ENCODE measurements around the gene RAB8B.
A peak's percentile ranks its signal among the peaks of the same experiment; 100 is the strongest.

Gene RAB8B

DNA sequence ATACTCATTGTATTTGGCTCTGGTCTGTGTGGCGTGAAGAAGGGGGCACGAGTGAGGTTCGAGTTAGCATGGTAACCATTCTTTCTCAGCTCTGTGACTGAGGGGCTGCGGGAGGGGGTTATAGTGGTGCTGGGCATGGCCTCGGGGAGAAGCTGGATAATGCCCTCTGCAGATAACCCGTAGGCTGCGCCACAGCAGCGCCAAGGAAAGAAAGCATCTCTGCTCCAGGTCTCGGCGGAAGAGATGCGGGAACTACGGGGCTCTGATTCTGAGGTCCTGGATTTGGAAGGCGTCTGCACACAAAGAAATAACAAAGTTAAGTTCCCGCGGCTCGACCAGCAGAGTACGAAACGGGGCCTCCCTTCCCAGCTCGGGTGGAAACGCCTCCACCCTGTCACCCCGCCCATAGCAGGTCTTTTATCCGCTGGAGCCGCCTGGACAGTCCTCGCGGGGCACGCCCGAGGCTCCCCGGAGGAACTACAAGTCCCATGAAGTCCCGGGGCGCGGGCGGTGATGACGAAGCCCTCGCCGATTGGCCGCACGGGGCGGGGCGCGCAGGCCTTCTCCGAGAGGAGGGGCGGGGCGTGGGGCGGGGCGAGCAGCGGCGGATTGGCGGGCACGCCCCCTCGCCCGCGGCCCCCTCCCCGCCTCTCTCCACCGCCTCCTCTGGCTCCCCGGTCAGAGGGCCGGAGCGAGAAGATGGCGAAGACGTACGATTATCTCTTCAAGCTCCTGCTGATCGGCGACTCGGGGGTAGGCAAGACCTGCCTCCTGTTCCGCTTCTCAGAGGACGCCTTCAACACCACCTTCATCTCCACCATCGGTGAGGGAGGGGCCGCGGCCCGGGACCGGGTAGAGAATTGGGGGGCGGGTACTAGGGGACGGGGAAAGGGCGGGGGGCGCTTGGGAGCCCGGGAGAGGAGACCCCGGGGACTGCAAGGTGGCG lies at the start of gene RAB8B:
RAB8B (plus strand) TSS at position 681 of the 946 bp plus-strand sequence; CDS start at position 700, 19 bp downstream.
- peak; percentile 87 to 98 (median 97) for DNase-seq

DNA sequence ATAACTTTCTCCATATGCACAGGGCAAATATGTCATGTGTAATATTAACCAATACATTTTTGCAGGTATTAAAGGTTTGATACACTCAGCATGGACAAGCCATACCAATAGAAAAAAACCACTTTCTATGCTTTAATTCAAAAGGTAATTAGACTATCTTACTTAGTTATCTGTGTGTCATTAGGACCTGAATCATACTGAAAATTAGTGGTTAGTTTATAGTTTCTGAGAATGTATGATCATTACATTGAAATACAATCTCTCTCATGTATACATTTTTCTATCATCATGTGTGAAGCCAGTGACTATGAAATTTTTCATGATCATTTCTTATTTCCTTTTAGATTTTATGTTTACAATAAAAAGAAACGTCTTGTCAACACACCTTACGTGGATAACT lies 48.5 kb upstream of the RAB8B start:
- DNase-seq, result no peak

DNA sequence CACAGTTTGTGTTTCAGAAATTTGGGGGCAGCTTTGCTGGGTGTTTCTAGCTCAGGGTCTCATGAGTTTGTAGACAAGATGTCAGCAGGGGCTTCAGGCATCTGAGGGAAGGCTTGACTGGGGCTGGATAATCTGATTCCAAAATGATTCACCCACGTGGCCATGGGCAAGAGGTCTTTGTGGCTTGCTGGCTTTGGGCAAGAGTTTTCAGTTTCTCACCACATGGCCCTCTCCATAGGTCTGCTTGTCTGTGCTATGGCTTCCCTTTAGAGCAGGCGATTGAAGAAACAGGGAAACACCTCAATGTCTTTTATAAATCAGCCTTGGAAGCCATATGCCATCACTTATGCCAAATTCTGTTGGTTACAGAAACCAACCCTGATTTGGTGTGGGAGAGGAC lies 44.0 kb upstream of the RAB8B start:
- no peak for DNase-seq

DNA sequence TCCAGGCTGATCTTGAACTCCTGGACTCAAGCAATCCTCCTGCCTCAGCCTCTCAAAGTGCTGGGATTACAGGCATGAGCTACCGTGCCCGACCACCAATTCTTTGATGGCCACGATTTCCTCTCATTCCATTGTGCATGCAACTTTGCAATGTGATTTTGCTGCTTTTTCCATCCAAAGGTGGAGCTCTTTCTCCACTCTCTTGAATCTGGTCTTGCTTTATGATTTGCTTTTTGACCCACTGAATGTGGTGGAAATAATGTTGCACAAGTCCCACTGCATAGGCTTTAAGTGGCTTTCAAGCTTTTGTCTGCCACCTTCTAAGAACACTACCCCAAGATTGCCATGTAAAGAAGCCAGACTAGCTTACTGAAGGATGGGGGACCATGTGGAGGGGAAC lies 42.7 kb upstream of the RAB8B start:
- no peak for DNase-seq

DNA sequence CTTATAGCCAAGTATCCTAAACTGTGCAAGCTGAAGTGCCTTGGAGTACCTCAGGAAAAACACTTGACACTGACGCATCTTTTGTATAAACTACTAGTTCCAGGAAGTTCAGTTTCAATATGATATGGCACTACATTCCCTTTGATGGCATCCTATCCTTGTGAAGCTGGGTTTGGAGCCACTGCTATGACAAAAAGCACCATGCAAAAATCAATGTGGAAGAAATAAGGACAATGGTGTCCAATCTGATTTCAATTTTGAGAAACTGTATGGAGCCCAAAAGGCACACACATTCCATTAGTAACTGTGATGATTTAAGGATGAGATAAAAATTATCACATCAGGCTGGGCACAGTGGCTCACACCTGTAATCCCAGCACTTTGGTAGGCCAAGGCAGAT lies 37.7 kb upstream of the RAB8B start:
- no peak for DNase-seq

GRCh38 chr15:63155486-63155885 lies 33.9 kb upstream of the RAB8B start:
- no peak for DNase-seq

- DNase-seq, result no peak
Measured at GRCh38 chr15:63156086-63156710, 33.2 kb upstream of the RAB8B start.

DNA sequence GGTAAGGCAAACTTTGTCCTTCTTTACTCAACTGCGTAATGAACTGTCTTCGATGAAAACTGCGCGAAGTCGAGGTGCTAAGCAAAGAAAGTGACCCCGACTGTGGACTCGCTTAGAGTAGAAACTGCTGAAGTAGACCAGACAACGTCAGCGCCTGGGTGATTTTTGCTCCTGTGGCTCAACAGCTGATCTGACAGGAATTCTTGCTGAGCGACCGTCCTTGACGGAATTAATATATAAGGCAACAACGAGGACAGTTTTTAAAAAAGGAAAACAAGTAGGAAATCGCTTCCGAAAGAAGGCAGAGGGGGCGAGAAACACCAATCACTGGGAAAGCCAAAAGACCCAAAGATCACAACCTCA lies 32.7 kb upstream of the RAB8B start:
- DNase-seq, result peak in 1 of 3 experiments; percentile 62

DNA sequence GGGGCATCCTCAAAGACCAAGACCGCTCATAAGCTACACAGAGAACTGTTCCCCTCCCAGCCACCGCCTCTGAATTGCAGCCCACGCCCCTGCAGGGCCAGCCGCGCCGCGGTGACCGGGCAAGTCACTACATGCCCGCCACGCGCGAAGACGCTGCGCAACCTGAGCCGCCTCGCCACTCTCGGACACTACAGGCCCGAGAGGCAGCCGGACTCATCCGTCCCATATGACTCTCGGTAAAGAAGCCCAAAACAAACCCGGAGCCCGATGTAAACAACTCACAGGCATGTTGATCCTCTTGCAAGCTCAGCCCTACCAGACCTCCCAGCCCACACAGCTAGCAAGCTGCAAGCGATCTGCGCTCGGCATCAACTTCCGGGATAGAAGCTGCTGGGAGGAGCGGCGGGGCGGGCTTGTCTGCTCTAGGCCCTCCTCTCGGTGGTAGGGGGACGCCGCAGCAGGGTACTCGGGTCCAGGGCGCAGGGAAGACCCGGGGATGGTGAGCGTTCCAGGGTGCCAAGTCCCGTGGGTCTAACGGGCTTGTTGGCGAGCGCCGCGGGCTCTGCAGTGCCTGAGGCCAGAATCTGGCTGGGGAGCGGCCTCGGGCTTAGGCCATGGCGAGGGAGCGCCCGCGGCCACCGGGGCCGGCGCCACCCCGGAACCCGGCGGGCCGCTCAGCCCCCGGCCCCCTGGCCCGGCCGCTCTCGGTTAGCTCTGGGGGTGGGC lies 32.1 kb upstream of the RAB8B start, which contains the start of gene RPS27L:
RPS27L (minus strand) TSS at position 360 of the 726 bp plus-strand sequence; CDS start at position 288, 72 bp downstream.
- peak; percentile 76 to 94 (median 91) for DNase-seq

DNA sequence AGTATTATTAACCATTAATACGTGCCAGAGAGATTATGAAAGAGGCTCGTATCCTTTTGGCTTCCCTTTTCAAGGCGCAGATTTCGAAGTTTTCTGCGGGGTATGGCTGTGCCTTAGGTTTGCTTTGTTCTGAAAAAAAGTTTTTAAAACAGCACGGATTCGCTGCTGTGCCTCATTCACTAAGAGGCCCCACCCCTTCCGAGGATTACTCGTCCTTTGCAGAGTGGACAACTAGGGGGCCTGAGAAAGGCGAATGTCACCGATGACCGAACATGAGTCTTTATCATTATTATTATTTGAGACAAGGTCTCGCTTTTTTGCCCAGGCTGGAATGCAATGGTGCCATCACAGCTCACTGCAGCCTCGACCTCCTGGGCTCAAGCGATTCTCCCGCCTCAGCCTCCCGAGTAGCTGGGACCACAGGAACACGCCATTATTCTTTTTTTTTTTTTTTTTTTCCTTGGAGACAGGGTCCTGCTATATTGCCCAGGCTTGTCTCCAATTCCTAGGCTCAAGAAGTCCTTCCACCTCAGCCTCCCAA lies 31.4 kb upstream of the RAB8B start:
- DNase-seq, result peak in 2 of 3 experiments; percentile 60 to 74

DNA sequence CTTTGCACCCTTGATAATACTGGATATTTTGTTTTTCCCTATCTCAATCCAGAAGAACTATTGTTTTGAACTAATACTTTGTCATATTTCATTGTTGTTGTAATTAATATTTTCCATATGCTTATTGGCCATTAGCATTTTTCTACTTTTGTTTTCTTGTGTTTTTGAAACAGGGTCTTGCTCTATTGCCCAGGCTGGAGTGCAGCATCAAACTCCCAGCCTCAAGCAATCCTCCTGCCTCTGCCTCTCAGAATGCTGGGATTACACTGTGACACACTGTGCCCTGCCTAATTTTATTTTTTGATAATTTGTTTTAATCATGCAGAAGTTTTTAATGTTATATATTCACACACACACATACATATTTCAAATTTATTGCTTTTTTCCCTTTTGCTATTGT lies 28.8 kb upstream of the RAB8B start:
- no peak for DNase-seq

GRCh38 chr15:63163217-63163616 lies 26.2 kb upstream of the RAB8B start:
- no peak for DNase-seq

- no peak for DNase-seq
Measured at GRCh38 chr15:63165166-63165859, 24.1 kb upstream of the RAB8B start.

GRCh38 chr15:63166219-63166618 lies 23.2 kb upstream of the RAB8B start:
- DNase-seq, result no peak

DNA sequence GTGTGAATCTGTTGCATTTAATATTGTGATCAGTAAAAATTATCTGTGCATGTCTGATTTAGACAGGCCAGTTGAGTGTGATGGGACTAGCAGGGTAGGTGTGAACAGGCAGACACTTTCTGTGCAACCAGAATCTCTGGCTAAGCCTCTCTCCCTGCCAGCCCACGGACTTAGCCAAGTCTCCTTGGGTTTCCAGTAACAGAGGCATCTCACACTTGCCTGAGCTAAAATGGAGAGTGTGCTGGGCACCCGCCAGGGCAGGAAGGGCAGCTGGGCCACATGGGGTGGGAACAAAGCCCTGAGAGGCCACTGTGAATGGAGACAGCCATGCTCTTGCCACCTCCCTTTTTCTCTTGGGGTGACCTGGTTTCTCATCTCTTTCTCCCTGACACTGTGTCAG lies 19.6 kb upstream of the RAB8B start:
- no peak for DNase-seq

- no peak for DNase-seq
Measured at GRCh38 chr15:63172376-63172775, 17.0 kb upstream of the RAB8B start.

GRCh38 chr15:63172851-63173451 lies 16.5 kb upstream of the RAB8B start:
- no peak for DNase-seq

- DNase-seq, result no peak
Measured at GRCh38 chr15:63176302-63176701, 13.1 kb upstream of the RAB8B start.

GRCh38 chr15:63178034-63178433 lies 11.4 kb upstream of the RAB8B start:
- peak in 2 of 3 experiments; percentile 50 to 86 for DNase-seq

DNA sequence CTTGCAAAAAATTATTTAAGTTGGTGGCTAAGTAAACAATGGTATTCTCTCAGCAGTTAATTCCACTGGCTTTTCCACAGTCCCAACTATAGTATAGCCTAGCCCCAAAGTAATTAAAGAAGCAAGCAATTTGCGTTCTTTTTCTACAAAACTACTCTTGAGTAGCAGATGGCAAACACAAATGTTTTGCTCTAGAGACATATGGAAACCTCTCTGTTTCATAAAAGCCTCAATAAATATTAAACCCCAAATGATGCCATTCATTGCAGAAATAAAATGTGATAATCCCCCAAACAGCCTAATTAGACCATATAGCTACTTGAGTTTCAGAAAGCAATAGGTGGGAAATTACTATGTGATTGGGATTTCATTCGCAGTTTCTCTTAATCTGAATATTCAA lies 8.7 kb upstream of the RAB8B start:
- DNase-seq, result no peak

DNA sequence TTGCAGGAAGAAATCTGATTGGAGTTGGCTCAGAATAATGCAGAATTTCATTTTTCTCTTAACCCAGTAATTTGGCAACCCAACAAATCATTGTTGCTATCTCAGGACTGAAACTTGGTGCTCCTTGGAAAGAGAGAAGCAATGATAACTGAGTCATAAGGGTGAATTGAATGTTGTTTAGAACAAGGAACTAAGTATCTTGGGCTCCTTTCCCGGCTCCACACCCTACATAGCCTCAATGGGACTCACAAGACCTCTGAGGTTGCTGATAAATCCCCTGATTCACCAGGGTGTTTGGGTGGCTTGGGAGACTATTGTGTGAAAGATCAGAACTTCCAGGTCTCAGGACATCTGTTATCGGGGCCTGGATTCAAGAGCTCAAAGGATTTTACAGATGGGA lies 7.8 kb upstream of the RAB8B start:
- DNase-seq, result no peak

DNA sequence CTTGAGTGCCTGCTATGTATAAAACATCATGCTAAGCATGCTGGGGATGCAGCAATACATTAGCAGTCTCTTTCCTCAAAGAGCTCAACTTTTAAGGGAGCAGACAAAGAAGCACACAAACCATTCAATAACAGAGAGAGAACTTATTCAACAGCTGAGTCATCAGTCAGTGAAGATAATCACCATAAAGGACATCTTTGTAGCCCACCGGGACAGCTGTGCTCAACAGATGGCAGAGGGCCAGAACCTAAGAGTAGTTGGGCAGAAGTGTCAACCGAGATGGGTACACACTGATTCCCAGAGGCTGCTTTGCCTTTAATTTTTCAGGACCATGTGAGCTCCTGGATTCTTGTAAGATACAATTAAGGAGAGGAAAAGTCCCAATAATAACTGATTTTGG lies 4.2 kb upstream of the RAB8B start:
- DNase-seq, result peak in 1 of 3 experiments; percentile 16

Data from NCI-H1417 (cell line).